SU-DHL-6 (cell line): Measurements from ENCODE around the gene MAPKBP1.

Experiments used
- CTCF ChIP-seq: fragments of 200-600 bp; sonication (generic); IDR thresholded peaks from one replicate; pipeline ENCODE4 v1.5.1; 2017; ENCODE audit warnings: antibody characterized with exemption, mild to moderate bottlenecking, low read length, moderate library complexity; ENCODE audit not compliant: insufficient read depth, poor library complexity, severe bottlenecking
- EZH2phosphoT487 ChIP-seq: fragments of 200-600 bp; sonication (generic), shearing (Covaris generic); conservative IDR thresholded peaks from 2 replicates; pipeline ENCODE4 v1.6.1; 2018; ENCODE audit warnings: mild to moderate bottlenecking, antibody characterized with exemption, low read length, moderate library complexity, mixed read lengths

- TF ChIP-seq CTCF, result no peak
- no peak for TF ChIP-seq EZH2phosphoT487
Observed at GRCh38 chr15:41876689-41877088, 102.4 kb downstream of the MAPKBP1 start.
